KG1 (cell line): ENCODE results near the gene DZIP1L.

Source experiments
- DNase-seq: peaks from one replicate; lab custom pipeline; 2025; lab: John Stamatoyannopoulos, UW

The DZIP1L gene

GRCh38 chr3:138068579-138069174 is 46.7 kb downstream of the DZIP1L start:
- DNase-seq: peak; percentile 47

GRCh38 chr3:138068046-138068445 is 47.4 kb downstream of the DZIP1L start:
- no peak for DNase-seq

GRCh38 chr3:138066972-138067371 is 48.4 kb downstream of the DZIP1L start:
- no peak for DNase-seq

- no peak for DNase-seq
Observed at GRCh38 chr3:138066383-138066782, 49.0 kb downstream of the DZIP1L start.

GRCh38 chr3:138065949-138066348 is 49.5 kb downstream of the DZIP1L start:
- no peak for DNase-seq

- no peak for DNase-seq
Observed at GRCh38 chr3:138063416-138063815, 52.0 kb downstream of the DZIP1L start.

GRCh38 chr3:138062626-138063025 is 52.8 kb downstream of the DZIP1L start:
- DNase-seq: no peak

GRCh38 chr3:138062037-138062436 is 53.4 kb downstream of the DZIP1L start:
- no peak for DNase-seq

- DNase-seq: no peak
Observed at GRCh38 chr3:138060792-138061191, 54.6 kb downstream of the DZIP1L start.

- DNase-seq: no peak
Observed at GRCh38 chr3:138059261-138059660, 56.1 kb downstream of the DZIP1L start.

GRCh38 chr3:138057384-138057783 is 58.0 kb downstream of the DZIP1L start:
- DNase-seq: no peak

GRCh38 chr3:138054057-138054456 is 61.4 kb downstream of the DZIP1L start:
- DNase-seq: no peak

- DNase-seq: peak; percentile 13
Observed at GRCh38 chr3:138051947-138052802, 63.2 kb downstream of the DZIP1L start.

GRCh38 chr3:138049157-138049919 is 66.1 kb downstream of the DZIP1L start:
- DNase-seq: no peak

GRCh38 chr3:138047596-138048158 is 67.7 kb downstream of the DZIP1L start:
- no peak for DNase-seq

GRCh38 chr3:138046955-138047354 is 68.5 kb downstream of the DZIP1L start:
- no peak for DNase-seq

- DNase-seq: no peak
Observed at GRCh38 chr3:138046085-138046484, 69.3 kb downstream of the DZIP1L start.

GRCh38 chr3:138043266-138044029 is 72.0 kb downstream of the DZIP1L start:
- DNase-seq: no peak

GRCh38 chr3:138042043-138042442 is 73.4 kb downstream of the DZIP1L start:
- no peak for DNase-seq

- DNase-seq: no peak
Observed at GRCh38 chr3:138038725-138039462, 76.5 kb downstream of the DZIP1L start.

GRCh38 chr3:138036572-138036971 is 78.8 kb downstream of the DZIP1L start:
- no peak for DNase-seq
